Endothelial cell of umbilical vein (primary cell): ENCODE data around the gene TIMP4. TPM values are rescaled to one million over a fixed set of nuclear protein-coding genes. Genes with fewer than 3 reads are reported as not detected.

Experiments
- BruUV-seq: library from RNA; stranded (reverse); fragments of 400-500 nt; replicated peaks from 2 replicates; lab custom pipeline; 2021; lab: Mats Ljungman, UMichigan
- CTCF ChIA-PET: fragments of 300-600, 350-600 bp; sonication (Branson Sonifier 250); formaldehyde crosslinking; loops from one replicate; lab custom pipeline; 2021; ENCODE audit warnings: antibody characterized with exemption, inconsistent platforms; lab: Charles Lee
- POLR2A ChIA-PET: fragments of 300-600, 350-600 bp; sonication (Branson Sonifier 250); formaldehyde crosslinking; loops from one replicate; lab custom pipeline; 2021; ENCODE audit warnings: antibody characterized with exemption, inconsistent platforms; lab: Charles Lee
- DNase-seq: peaks from one replicate; pipeline ENCODE4 v3.0.0-alpha.2; 2011; ENCODE audit warnings: low read depth, low spot score
- FAIRE-seq: peaks from 2 replicates; lab custom pipeline; 2011; peaks lifted over from hg19 to GRCh38; lab: Jason Lieb, UNC
- H2AFZ ChIP-seq: 2 replicates; pipeline ENCODE4 v1.6.0; 2012; ENCODE audit warnings: low read depth, low read length, control low read depth, inconsistent platforms
- H3K27ac ChIP-seq: 2 replicates; pipeline ENCODE4 v1.5.1; 2011; ENCODE audit warnings: low read depth, mild to moderate bottlenecking, control low read depth, low read length, moderate library complexity; ENCODE audit not compliant: insufficient read depth
- H3K27me3 ChIP-seq, 2 experiments: 2 replicates each; pipeline versions ENCODE4 v1.6.0 to v1.6.1; 2011; ENCODE audit warnings: low read length in 2 of 2, mixed read lengths in 1 of 2; ENCODE audit not compliant: control insufficient read depth in 2 of 2, insufficient read depth in 2 of 2
- H3K36me3 ChIP-seq, 2 experiments: 2 replicates in 1 of 2; 3 replicates in 1 of 2; pipeline ENCODE4 v1.5.1; 2011; ENCODE audit warnings: low read length in 2 of 2, mild to moderate bottlenecking in 1 of 2, moderate library complexity in 1 of 2; ENCODE audit not compliant: control insufficient read depth in 2 of 2, insufficient read depth in 2 of 2; ENCODE audit errors: extremely low read depth in 1 of 2
- H3K4me1 ChIP-seq: 3 replicates; pipeline ENCODE4 v1.5.1; 2011; ENCODE audit warnings: mild to moderate bottlenecking, low read length; ENCODE audit not compliant: control insufficient read depth, insufficient read depth; ENCODE audit errors: extremely low read depth
- H3K4me2 ChIP-seq: 2 replicates; pipeline ENCODE4 v1.6.1; 2011; ENCODE audit warnings: low read length, control low read depth, mixed read lengths; ENCODE audit not compliant: insufficient read depth
- H3K4me3 ChIP-seq, 3 experiments: fragments of 200-600 bp in 1 of 3; sonication (generic), shearing (Covaris generic) in 1 of 3; replicated peaks in 1 of 3; 2 replicates each; pipeline ENCODE4 v1.5.1; 2011 to 2016; ENCODE audit warnings: control low read depth in 3 of 3, low read length in 3 of 3, mild to moderate bottlenecking in 2 of 3, inconsistent platforms in 1 of 3, low read depth in 1 of 3, moderate library complexity in 1 of 3; ENCODE audit not compliant: insufficient read depth in 1 of 3
- H3K79me2 ChIP-seq: 2 replicates; pipeline ENCODE4 v1.6.0; 2012; ENCODE audit warnings: low read length, inconsistent platforms; ENCODE audit not compliant: control insufficient read depth, insufficient read depth
- H3K9ac ChIP-seq: replicated peaks from 2 replicates; pipeline ENCODE3; 2011; ENCODE audit warnings: low read length, control low read depth; ENCODE audit not compliant: insufficient read depth; ENCODE audit errors: extremely low read depth
- H3K9me1 ChIP-seq: replicated peaks from 3 replicates; pipeline ENCODE4 v1.6.0; 2011; ENCODE audit warnings: mild to moderate bottlenecking, low read length; ENCODE audit not compliant: control insufficient read depth, insufficient read depth; ENCODE audit errors: extremely low read depth
- H3K9me3 ChIP-seq: replicated peaks from 2 replicates; pipeline ENCODE4 v1.5.1; 2012; ENCODE audit warnings: low read length, inconsistent platforms; ENCODE audit not compliant: control insufficient read depth, insufficient read depth
- H4K20me1 ChIP-seq: replicated peaks from 2 replicates; pipeline ENCODE3; 2011; ENCODE audit warnings: mild to moderate bottlenecking, low read length; ENCODE audit not compliant: control insufficient read depth, insufficient read depth; ENCODE audit errors: extremely low read depth
- EZH2 ChIP-seq: IDR thresholded peaks from 2 replicates; pipeline ENCODE4 v1.6.1; 2012; ENCODE audit warnings: borderline replicate concordance, low read depth, mild to moderate bottlenecking, moderate library complexity, low read length, inconsistent platforms; ENCODE audit not compliant: severe bottlenecking
- JUN ChIP-seq: IDR thresholded peaks from 2 replicates; pipeline ENCODE4 v1.6.1; 2011; ENCODE audit warnings: borderline replicate concordance, low read depth; ENCODE audit not compliant: insufficient read length, insufficient read depth
- MYC ChIP-seq: IDR thresholded peaks from one replicate; pipeline ENCODE4 v1.6.1; 2011; ENCODE audit warnings: mild to moderate bottlenecking, low read depth, low read length
- POLR2A ChIP-seq: IDR thresholded peaks from 2 replicates; pipeline ENCODE4 v1.6.1; 2012; ENCODE audit warnings: low read depth, mild to moderate bottlenecking, control low read depth, low read length
- POLR2AphosphoS5 ChIP-seq: IDR thresholded peaks from 2 replicates; pipeline ENCODE4 v1.6.1; 2012; ENCODE audit warnings: low read depth, mild to moderate bottlenecking, control low read depth, low read length, moderate library complexity; ENCODE audit not compliant: insufficient read depth
- dilution Hi-C: fragments of 300-500 bp; cut with MboI; formaldehyde crosslinking; loops from one replicate; pipeline ENCODE4 v1.15.0; 2019; ENCODE audit warnings: low sequenced_read_pairs; ENCODE audit not compliant: extremely low pct_ligation_motif_present
- intact Hi-C: fragments of 100-400 bp; cut with micrococcal nuclease; formaldehyde crosslinking; loops from one replicate; pipeline ENCODE4 v1.10.0; 2022
- polyA plus RNA-seq, 4 experiments: library from polyadenylated mRNA; depleted of rRNA in 3 of 4; stranded (reverse) in 3 of 4; unstranded in 1 of 4; fragments of >200 nt; gene quantifications; 2 replicates each; pipeline versions ENCODE4 v1.2.1 to v1.2.3, GENCODE V29; 2011 to 2012; ENCODE audit warnings: missing spikeins in 1 of 4
- total RNA-seq: library from RNA; stranded (reverse); gene quantifications from 2 replicates; pipeline ENCODE4 v1.2.3, GENCODE V29; 2021
- TF ChIP-seq, protein P1 (sequence below): IDR thresholded peaks from 2 replicates; pipeline ENCODE4 v1.6.1; 2011; ENCODE audit not compliant: insufficient read depth, insufficient read length

The TIMP4 gene
- total and polyA plus RNA-seq, 2 donors (not counting 3 experiments of a cell fraction or from before 2014, with no cell fraction given) = 0.07 to 0.40 TPM

- TF ChIP-seq JUN = no peak
- no peak for TF ChIP-seq POLR2AphosphoS5
- TF ChIP-seq EZH2 = no peak
- Histone ChIP-seq H3K9me3 (no peaks in the 10 kb centered on the region), H3K4me2 (no peak overlapping the region), H3K79me2 (no peaks in the 10 kb centered on the region), H3K36me3 (no peaks in the 10 kb centered on the region), H3K4me1 (no peaks in the 10 kb centered on the region), H3K27me3 (peaks cover 2 to 17% of the 10 kb centered on the region in 2 experiments), H3K4me3 (no peak overlapping the region), H3K27ac (no peak overlapping the region), H2AFZ (no peak overlapping the region), H3K9ac (no peak overlapping the region), H4K20me1 (no peaks in the 10 kb centered on the region), H3K9me1 (no peaks in the 10 kb centered on the region)
- ChIA-PET CTCF (interaction anchor here (1.0 to 2.1 kb wide), 2 partner anchors 64 to 364 kb away, joined by 3 to 4 read pairs; no protein-coding TSS in a partner anchor), POLR2A (no interaction called here)
- FAIRE-seq (no peak), DNase-seq (no peak)
- dilution Hi-C loops = no loop called here
- BruUV-seq = no TSS peak
- intact Hi-C loops = no loop called here
These were observed 42.9 kb downstream of the TIMP4 start for GRCh38 chr3:12115849-12116248.

DNA sequence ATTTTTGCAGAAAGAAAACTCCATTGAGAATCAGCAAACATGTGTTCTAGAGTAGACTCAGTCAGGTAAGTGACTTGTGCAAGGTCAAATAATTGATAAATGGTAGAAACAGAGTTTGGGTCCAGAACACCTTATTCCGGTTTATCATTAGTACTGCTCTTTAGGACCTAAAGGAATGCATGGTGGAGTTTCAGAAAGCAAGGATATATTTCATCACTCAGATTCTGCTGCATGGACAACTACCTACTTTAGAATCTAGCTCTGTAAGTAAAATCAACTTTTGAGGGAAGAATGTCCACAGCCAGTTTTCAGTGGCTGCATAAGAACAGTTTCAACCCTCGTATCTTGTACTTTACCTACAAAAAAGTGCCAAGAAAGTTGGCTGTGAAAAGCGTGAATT is 43.6 kb downstream of the TIMP4 start:
- Histone ChIP-seq H3K4me3 (no peak overlapping the region), H3K36me3 (no peaks in the 10 kb centered on the region), H3K9me1 (no peaks in the 10 kb centered on the region), H3K79me2 (no peaks in the 10 kb centered on the region), H3K27ac (no peak overlapping the region), H3K4me1 (no peaks in the 10 kb centered on the region), H2AFZ (no peak overlapping the region), H3K4me2 (no peak overlapping the region), H3K9ac (no peak overlapping the region), H4K20me1 (no peaks in the 10 kb centered on the region), H3K27me3 (peaks cover 2 to 17% of the 10 kb centered on the region in 2 experiments), H3K9me3 (no peaks in the 10 kb centered on the region)
- intact Hi-C loops (no loop called here), dilution Hi-C loops (no loop called here)
- FAIRE-seq = no peak
- no peak for DNase-seq
- ChIA-PET POLR2A (no interaction called here), CTCF (no interaction called here)
- BruUV-seq = no TSS peak
- TF ChIP-seq, protein P1, sequence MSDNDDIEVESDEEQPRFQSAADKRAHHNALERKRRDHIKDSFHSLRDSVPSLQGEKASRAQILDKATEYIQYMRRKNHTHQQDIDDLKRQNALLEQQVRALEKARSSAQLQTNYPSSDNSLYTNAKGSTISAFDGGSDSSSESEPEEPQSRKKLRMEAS = no peak
- TF ChIP-seq JUN (no peak), POLR2AphosphoS5 (no peak), POLR2A (no peak), EZH2 (no peak), MYC (no peak)
